SK-N-MC (cell line): Measurements from ENCODE around the gene PNPLA1.

ENCODE experiments used
- EZH2 ChIP-seq: fragments of 200-600 bp; sonication (generic); IDR thresholded peaks from one replicate; pipeline ENCODE4 v1.6.1; 2017; ENCODE audit warnings: antibody characterized with exemption
- POLR2AphosphoS5 ChIP-seq: IDR thresholded peaks from 2 replicates; pipeline ENCODE4 v1.6.1; 2012; ENCODE audit warnings: mild to moderate bottlenecking, low read depth, low read length, borderline replicate concordance

GRCh38 chr6:36285187-36285671 is 15.4 kb downstream of the PNPLA1 start:
- TF ChIP-seq EZH2 (no peak), POLR2AphosphoS5 (no peak)
